Stimulated activated CD4-positive, alpha-beta T cell treated with anti-CD3 and anti-CD28 coated beads, Interleukin-15, amount 100 ng/mL, for 1 hour (primary cell): ENCODE results near the gene RRP15.

ENCODE experiments used
- DNase-seq, 2 donors: peaks; one replicate each; pipeline ENCODE4 v3.0.0-alpha.2; 2020; ENCODE audit warnings: low read depth in 1 of 2, low spot score in 1 of 2

RRP15 gene

DNA sequence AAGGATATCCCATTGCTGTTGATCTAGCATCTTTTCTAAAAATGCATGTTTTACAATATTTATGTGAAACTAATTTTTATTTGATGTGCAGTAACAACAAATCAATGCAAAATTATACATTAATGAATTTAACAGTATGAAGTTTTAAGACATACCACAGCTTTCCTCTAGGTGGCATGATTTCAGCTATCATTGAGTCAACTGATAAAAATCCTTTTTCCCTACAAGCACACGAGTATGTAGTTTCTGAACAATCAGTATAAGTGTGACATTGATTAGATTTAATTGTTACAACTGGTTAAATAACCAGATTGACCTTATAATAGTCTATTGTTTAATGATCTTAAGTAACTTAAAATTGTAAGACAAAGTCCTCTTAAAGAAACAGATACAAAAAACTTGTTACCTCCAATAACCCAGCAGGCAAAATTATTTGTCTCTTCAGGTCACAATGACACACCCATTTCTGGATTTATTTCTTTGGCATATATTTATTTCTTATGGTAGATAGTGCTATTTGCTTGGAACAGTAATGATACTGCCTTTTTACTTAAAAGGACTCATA lies 54.3 kb downstream of the RRP15 start:
- DNase-seq, result no peak

DNA sequence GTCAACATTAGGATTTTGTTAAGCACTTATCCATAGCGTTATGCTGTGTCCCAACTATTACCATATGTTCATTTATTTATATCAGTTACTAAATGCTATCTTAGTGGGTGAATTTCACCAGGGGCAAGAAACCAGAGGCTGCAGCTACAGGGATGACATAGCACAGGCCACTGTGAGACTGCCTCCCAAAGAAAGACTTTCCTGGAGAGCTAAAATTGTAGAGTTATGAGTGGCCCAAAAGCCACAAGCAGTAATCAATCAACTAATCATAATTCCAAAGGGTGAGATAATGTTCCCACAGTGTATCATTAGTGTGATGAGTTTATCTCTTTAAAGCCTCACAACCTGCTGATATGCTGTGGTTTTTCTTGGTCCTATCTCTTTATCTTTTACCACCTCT lies 56.2 kb downstream of the RRP15 start:
- no peak for DNase-seq

GRCh38 chr1:218342091-218342490 lies 57.0 kb downstream of the RRP15 start:
- no peak for DNase-seq

DNA sequence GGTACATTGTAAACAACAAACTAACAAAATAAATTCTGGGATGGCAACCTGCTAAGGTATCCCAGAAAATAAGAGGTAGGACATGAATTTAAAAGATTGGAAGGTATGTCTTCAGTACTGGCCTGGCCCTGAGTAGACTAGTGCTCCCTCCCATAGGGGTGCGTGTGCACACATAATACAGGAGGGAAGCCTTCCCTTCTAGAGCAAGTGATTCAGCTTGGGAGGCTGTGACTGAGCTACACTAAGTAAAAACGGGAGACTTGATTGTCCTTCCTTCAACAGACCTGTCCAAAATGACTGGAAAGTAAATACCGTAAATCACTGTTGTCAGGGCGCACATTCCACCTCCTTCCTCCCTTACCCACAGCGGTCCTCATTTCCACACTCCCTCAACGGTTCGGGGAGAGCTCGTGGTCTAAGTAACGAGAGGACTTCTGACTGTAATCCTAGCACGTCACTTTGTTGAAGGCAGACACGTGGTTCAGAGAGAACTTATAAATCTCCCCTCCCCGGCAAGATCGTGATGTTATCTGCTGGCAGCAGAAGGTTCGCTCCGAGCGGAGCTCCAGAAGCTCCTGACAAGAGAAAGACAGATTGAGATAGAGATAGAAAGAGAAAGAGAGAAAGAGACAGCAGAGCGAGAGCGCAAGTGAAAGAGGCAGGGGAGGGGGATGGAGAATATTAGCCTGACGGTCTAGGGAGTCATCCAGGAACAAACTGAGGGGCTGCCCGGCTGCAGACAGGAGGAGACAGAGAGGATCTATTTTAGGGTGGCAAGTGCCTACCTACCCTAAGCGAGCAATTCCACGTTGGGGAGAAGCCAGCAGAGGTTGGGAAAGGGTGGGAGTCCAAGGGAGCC lies 60.0 kb downstream of the RRP15 start, which contains the start of gene TGFB2:
Gene TGFB2 (plus strand): TSS at position 523 of the 859 bp plus-strand sequence. CDS start 1,366 bp downstream, outside the sequence.
- no peak for DNase-seq

- DNase-seq, result no peak
Observed at GRCh38 chr1:218345673-218346390, 60.7 kb downstream of the RRP15 start.

- DNase-seq, result no peak
Observed at GRCh38 chr1:218346391-218347204, 61.5 kb downstream of the RRP15 start.

DNA sequence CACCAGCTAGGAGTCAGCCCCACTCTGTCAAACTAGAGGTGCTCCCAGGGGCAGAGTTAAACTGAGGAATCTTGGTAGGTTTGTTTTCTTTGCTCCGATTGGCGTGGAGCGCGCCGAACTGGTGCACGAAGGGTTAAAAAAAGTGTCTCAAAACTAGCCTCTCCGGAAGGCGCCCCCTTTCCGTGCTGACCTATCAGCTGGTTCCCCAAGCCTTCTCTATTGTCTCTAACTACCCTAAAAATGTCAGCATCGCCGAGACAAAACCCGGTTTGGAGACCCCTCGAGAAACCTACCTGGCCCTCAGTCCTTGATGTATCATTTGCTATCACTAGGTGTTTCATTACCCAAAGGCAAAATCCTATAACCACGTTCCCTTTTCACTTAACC lies 62.2 kb downstream of the RRP15 start:
- DNase-seq, result no peak

- no peak for DNase-seq
Observed at GRCh38 chr1:218347723-218348627, 62.9 kb downstream of the RRP15 start.

GRCh38 chr1:218348628-218349071 lies 63.6 kb downstream of the RRP15 start:
- DNase-seq, result no peak

- DNase-seq, result no peak
Observed at GRCh38 chr1:218349348-218350034, 64.4 kb downstream of the RRP15 start.

DNA sequence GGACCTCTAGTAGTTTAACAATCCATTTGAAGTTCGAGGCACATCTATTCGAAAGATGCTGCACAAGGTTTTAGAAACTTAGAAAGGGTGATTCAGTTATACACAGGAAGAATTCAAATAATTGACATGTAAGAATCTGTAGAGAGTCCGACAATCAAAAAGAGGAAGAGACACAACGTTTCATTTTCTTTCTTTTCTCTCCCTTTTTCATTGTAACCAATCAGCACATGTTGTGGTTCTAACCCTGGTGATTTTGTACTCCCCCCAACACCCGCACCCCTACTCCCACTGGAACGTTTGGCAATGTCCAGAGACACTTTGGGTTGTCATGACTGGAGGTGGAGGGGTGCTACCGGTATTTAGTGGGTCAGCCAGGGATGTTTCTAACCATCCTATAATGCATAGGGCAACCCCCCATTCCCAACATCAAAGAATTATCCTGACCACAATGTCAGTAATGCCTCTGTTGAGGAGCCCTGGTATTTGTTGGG lies 65.0 kb downstream of the RRP15 start:
- no peak for DNase-seq

- no peak for DNase-seq
Observed at GRCh38 chr1:218350801-218351266, 65.7 kb downstream of the RRP15 start.

GRCh38 chr1:218351391-218352074 lies 66.4 kb downstream of the RRP15 start:
- DNase-seq, result no peak

DNA sequence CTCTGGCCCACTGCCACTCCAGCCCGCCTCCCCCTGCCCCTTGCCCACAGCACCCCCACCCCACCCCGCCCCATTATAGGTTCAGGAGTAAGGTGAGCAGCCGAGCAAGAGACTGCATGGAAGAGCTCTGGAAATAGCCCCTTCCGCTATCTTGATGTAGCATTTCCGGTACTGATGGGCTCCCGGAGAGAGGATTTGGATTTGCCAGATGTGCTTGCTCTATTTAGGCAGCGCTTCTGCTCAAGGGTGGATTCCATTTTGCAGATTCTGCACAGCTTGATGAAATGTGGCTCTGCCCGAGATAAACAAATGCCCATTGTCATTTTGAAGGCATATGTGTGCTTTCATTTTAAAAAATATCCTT lies 67.0 kb downstream of the RRP15 start:
- DNase-seq, result no peak

DNA sequence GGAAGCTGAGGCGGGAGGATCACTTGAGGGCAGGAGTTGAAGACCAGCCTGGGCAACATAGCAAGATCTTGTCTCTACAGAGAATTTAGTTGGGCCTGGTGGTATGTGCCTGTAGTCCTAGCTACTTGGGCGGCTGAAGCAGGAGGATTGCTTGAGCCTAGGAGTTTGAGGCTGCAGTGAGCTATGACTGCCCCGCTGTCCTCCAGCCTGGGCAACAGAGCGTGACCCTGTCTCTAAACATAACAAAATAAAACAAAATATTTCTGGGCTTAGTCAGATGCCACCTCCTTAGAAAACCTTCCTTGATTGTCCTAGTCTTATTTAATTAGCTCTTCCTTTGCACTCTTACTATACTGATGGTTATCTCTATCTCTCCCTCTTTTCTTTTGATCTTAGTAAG lies 68.6 kb downstream of the RRP15 start:
- no peak for DNase-seq

DNA sequence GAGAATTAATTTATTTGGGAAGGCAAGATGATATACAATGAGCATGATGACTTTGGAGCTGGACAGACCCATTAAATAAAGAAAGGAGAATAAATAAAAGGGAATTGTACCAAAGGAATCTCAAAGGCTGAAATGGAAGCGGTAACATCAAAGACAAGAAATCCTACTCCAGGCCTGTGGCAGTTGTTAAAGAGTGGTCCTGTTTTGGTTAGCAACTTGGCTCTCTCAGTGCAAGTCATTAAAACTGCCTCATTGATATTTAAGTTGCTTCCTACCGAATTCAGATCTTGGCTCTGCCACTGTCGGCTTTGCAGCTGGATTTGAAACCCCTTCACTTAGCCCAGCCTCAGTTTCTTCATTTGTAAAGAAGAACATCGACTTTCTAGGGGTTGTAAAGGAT lies 70.2 kb downstream of the RRP15 start:
- DNase-seq, result no peak

DNA sequence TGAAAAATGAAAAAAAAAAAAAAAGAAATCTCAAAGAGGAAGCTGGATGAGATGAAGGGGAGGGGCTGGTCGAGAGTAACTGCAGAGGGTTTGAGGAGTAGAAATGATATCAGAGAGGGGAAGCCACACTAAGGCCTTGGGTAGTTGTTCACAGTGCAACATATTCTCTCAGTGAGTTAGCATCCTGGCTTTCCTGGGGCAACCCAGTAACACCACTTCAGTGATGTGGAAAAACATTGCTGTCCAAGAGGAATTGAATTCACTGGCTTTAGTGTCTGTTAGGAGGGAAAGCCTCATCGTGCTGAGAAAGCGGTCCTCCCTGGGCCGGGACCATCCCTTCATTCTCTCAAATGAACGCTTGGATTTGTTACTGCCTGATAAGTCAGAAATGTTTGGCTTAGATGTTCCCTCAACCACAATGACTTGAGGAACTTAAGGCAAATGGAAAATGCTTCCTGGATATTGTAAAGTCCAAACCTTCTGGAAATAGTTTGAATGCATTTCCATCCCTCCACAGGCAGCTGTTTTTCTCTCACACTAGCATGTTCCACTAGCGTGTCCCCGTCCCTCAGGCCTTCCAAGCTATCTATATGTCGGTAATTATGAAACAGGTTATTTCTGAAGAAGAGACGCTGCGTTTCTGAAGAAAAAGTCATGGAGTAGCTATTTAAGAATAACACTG lies 72.3 kb downstream of the RRP15 start:
- no peak for DNase-seq

DNA sequence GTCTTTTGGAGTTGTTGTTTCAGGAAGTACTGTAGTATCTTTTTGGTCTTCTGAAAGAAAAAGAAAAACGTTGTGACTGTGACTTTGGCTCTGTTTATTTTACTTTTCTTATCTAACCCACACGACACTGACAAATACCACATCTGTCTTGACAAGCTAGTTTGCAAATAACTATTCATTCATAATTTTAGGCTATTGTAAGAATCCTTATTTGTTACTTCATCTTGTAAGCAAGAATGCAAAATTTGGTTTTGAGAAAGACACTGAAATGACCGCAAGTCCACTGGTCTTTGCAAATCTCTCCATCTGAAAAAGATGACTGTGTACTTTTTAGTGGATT lies 72.8 kb downstream of the RRP15 start:
- no peak for DNase-seq
